RWPE2 (cell line): Measurements from ENCODE around the gene ARID3B.

ENCODE experiments used
- ATAC-seq: fragments of 200-7000 bp; cut with Tn5 transposase; 3 replicates; pipeline ENCODE4 v1.9.1; 2021; ENCODE audit warnings: low read depth
- DNase-seq: peaks from one replicate; pipeline ENCODE4 v3.0.0-alpha.2; 2020; ENCODE audit warnings: low spot score
- H3K27ac ChIP-seq: fragments of 450-650 bp; 2 replicates; pipeline ENCODE4 v1.5.1; 2017; ENCODE audit warnings: mild to moderate bottlenecking; ENCODE audit not compliant: poor library complexity, severe bottlenecking
- H3K27me3 ChIP-seq: fragments of 250-450 bp; sonication (Bioruptor Pico); 2 replicates; pipeline ENCODE4 v1.5.1; 2021; ENCODE audit warnings: mild to moderate bottlenecking, moderate library complexity; ENCODE audit not compliant: insufficient read depth, poor library complexity, severe bottlenecking
- H3K36me3 ChIP-seq: fragments of 250-450 bp; sonication (Bioruptor Pico); 2 replicates; pipeline ENCODE4 v1.5.1; 2020; ENCODE audit warnings: low read depth, mild to moderate bottlenecking, moderate library complexity
- H3K4me1 ChIP-seq: fragments of 250-450 bp; sonication (Bioruptor Pico); 2 replicates; pipeline ENCODE4 v1.5.1; 2021; ENCODE audit warnings: mild to moderate bottlenecking, moderate library complexity; ENCODE audit not compliant: insufficient read depth, poor library complexity, severe bottlenecking
- H3K4me3 ChIP-seq: fragments of 250-450 bp; sonication (Bioruptor Pico); 2 replicates; pipeline ENCODE4 v1.5.1; 2021; ENCODE audit warnings: mild to moderate bottlenecking, moderate library complexity; ENCODE audit not compliant: severe bottlenecking
- H3K9me3 ChIP-seq: fragments of 250-450 bp; sonication (Bioruptor Pico); 2 replicates; pipeline ENCODE4 v1.5.1; 2021; ENCODE audit warnings: mild to moderate bottlenecking, moderate library complexity; ENCODE audit not compliant: severe bottlenecking
- TF ChIP-seq, protein P1 (sequence below): fragments of 450-650 bp; IDR thresholded peaks from one replicate; pipeline ENCODE4 v1.5.1; 2017; ENCODE audit warnings: mild to moderate bottlenecking, moderate library complexity; ENCODE audit not compliant: poor library complexity, severe bottlenecking

Gene ARID3B

DNA sequence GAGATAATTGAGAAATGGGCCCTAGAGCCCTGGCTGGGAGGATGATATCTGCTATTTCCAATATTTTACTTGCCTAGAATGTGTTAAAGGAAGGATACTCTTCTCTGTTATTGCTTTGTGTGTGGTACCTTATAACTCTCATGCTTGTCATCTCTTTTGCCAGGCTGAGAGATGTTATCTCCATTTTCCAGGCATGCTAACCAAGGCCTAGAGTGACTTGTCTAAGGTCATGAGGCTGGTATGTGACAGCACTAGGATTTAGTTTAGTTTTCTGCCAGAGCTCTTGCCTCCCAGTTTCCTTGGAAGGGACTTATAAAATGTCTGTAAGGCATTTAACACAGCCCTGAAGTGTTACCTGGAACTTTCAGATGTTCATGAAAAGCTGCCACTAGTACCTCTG, 76.0 kb downstream of the ARID3B start:
- DNase-seq (no peak), ATAC-seq (no peak)
- Histone ChIP-seq H3K27me3 (no peaks in the 10 kb centered on the region), H3K4me3 (peak overlapping the region; percentile 70), H3K4me1 (peaks cover 8% of the 10 kb centered on the region), H3K27ac (peak overlapping the region; percentile 73), H3K9me3 (no peaks in the 10 kb centered on the region), H3K36me3 (peaks cover 33% of the 10 kb centered on the region)
- TF ChIP-seq, protein P1, sequence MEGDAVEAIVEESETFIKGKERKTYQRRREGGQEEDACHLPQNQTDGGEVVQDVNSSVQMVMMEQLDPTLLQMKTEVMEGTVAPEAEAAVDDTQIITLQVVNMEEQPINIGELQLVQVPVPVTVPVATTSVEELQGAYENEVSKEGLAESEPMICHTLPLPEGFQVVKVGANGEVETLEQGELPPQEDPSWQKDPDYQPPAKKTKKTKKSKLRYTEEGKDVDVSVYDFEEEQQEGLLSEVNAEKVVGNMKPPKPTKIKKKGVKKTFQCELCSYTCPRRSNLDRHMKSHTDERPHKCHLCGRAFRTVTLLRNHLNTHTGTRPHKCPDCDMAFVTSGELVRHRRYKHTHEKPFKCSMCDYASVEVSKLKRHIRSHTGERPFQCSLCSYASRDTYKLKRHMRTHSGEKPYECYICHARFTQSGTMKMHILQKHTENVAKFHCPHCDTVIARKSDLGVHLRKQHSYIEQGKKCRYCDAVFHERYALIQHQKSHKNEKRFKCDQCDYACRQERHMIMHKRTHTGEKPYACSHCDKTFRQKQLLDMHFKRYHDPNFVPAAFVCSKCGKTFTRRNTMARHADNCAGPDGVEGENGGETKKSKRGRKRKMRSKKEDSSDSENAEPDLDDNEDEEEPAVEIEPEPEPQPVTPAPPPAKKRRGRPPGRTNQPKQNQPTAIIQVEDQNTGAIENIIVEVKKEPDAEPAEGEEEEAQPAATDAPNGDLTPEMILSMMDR = no peak

GRCh38 chr15:74618841-74619596, 78.0 kb downstream of the ARID3B start:
- ATAC-seq = no peak
- H3K4me3 ChIP-seq = no peak overlapping the region
- H3K4me1 ChIP-seq = peaks cover 8% of the 10 kb centered on the region
- H3K27me3 ChIP-seq = no peaks in the 10 kb centered on the region
- no peak for DNase-seq
- no peak overlapping the region for H3K27ac ChIP-seq
- TF ChIP-seq, protein P1 = no peak
- peaks cover 53% of the 10 kb centered on the region for H3K36me3 ChIP-seq
- H3K9me3 ChIP-seq = no peaks in the 10 kb centered on the region

DNA sequence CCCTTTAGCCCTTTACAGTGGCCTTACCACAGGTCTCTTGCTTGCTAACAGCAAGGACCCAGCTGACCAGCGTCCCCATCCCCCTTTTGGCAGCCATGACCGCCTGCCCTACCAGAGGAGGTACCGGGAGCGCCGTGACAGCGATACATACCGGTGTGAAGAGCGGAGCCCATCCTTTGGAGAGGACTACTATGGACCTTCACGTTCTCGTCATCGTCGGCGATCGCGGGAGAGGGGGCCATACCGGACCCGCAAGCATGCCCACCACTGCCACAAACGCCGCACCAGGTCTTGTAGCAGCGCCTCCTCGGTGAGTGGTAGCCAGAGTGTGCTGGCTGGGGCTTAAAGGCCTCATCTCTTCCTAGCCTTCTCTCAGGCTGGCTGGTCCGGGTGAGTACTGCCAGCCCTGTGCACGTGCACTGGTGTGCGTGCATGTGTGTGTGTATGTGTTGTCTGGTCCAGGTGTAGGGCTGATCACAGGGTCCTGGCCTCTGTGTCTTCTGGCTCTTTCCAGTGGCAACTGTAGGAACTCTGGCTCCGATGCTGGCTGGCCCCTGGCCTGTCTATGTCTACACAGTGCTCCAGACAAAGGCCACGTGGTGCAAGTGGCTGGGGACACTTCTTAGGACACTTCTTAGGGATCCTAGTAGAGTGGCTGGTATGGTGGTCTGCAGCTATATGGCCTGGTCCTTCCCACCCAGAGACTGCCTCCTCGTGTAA, 79.1 kb downstream of the ARID3B start:
- DNase-seq = no peak
- Histone ChIP-seq H3K9me3 (no peaks in the 10 kb centered on the region), H3K36me3 (peaks cover 64% of the 10 kb centered on the region), H3K27ac (no peak overlapping the region), H3K4me3 (no peak overlapping the region), H3K4me1 (peaks cover 8% of the 10 kb centered on the region), H3K27me3 (no peaks in the 10 kb centered on the region)
- ATAC-seq = no peak
- TF ChIP-seq, protein P1 = no peak

- ATAC-seq = peak; percentile 62
Observed at GRCh38 chr15:74620636-74621545, 79.9 kb downstream of the ARID3B start.

More at GRCh38 chr15:74620636-74621545, 79.9 kb downstream of the ARID3B start:
- H3K4me1 ChIP-seq = peaks cover 8% of the 10 kb centered on the region
- no peak overlapping the region for H3K27ac ChIP-seq
- TF ChIP-seq, protein P1 = peak; percentile 98
- DNase-seq = no peak
- peaks cover 72% of the 10 kb centered on the region for H3K36me3 ChIP-seq
- H3K9me3 ChIP-seq = no peaks in the 10 kb centered on the region
- H3K4me3 ChIP-seq = no peak overlapping the region
- H3K27me3 ChIP-seq = no peaks in the 10 kb centered on the region
